ENCODE measurements around the gene BMS1. TPM values are rescaled to one million over a fixed set of nuclear protein-coding genes. Genes with fewer than 3 reads are reported as not detected.

The BMS1 gene
- total and polyA plus RNA-seq, 2 of the 8 experiments (the other 6 are each of a cell fraction or from before 2014, with no cell fraction given) = 3.7 to 34.6 TPM

DNA sequence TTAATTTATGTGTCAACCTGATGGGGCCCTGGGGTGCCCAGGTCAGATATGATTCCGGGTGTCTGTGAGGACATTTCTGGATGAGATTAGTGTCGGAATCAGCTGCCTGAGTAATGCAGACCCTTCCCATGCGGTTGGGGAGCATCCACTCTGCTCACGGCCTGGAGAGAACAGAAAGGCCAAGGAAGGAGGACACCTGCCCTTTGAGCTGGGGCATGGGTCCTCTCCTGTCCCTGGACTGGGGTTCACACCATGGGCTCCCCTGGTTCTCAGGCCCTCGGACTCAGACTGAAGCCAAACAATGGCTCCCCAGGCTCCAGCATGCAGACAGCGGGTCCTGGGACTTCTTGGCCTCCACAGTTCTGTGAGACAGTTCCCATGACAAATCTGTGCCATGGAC lies 94.3 kb downstream of the BMS1 start:
- H2BK20ac ChIP-seq (ENCODE audit: low read length) = no peak overlapping the region
- H2AFZ ChIP-seq (ENCODE audit: low read length) = no peak overlapping the region
- H3K14ac ChIP-seq (ENCODE audit: insufficient read length) = no peak overlapping the region
- H3K27me3 ChIP-seq (replicated peaks in 1 of 4; ENCODE audit: control insufficient read depth in 3 of 4, extremely low read depth in 1 of 4, insufficient read depth in 3 of 4, low read length in 3 of 4) = no peaks in the 10 kb centered on the region; a peak in 1 of 7 replicates
- no peak for DNase-seq (ENCODE audit: low read depth in 1 of 2, low spot score in 2 of 2)
- H3K9me3 ChIP-seq (ENCODE audit: insufficient read depth in 2 of 2, low read depth in 1 of 2, low read length in 1 of 2) = no peaks in the 10 kb centered on the region; a peak in 1 of 4 replicates
- no peak overlapping the region for H3K4ac ChIP-seq (replicated peaks; ENCODE audit: insufficient read length, low read depth, low read length)
- no peak overlapping the region for H3K4me2 ChIP-seq (ENCODE audit: insufficient read depth in 1 of 2, low read depth in 2 of 2, low read length in 2 of 2)
- no peak overlapping the region for H4K5ac ChIP-seq (ENCODE audit: insufficient read length, low read depth, low read length)
- H3K27ac ChIP-seq (ENCODE audit: low read depth, low read length) = no peak overlapping the region
- H3K56ac ChIP-seq (replicated peaks; ENCODE audit: insufficient read length, low read depth, low read length) = no peak overlapping the region
- FAIRE-seq = no peak
- no peak overlapping the region for H2BK120ac ChIP-seq (replicated peaks; ENCODE audit: low read depth, low read length)
- H4K8ac ChIP-seq (ENCODE audit: extremely low read depth, insufficient read depth, low read length) = 0 out of 2 replicates have a peak overlapping the region, but pooled peaks have one; percentile 22
- no peak overlapping the region for H3K18ac ChIP-seq (ENCODE audit: extremely low read depth, low read length)
- no peak overlapping the region for H2BK5ac ChIP-seq (ENCODE audit: low read depth, low read length)
- H3K4me3 ChIP-seq (ENCODE audit: extremely low read depth in 1 of 4, insufficient read depth in 2 of 4, low read depth in 3 of 4, low read length in 4 of 4) = no peak overlapping the region
- H3K79me2 ChIP-seq (ENCODE audit: control insufficient read depth in 1 of 2, insufficient read depth in 2 of 2, low read length in 2 of 2) = no peaks in the 10 kb centered on the region
- H3K23me2 ChIP-seq (ENCODE audit: low read depth, low read length) = no peaks in the 10 kb centered on the region
- H3K4me1 ChIP-seq (replicated peaks in 1 of 4; ENCODE audit: control insufficient read depth in 3 of 4, insufficient read depth in 4 of 4, low read length in 3 of 4) = no peaks in the 10 kb centered on the region; a peak in 2 of 7 replicates
- ChIA-PET CTCF (ENCODE audit: partially characterized antibody) (interaction anchor here (1.1 to 2.9 kb wide), 4 partner anchors 164 to 202 kb away, joined by 3 to 12 read pairs (median 4); no protein-coding TSS in a partner anchor), POLR2A (ENCODE audit: partially characterized antibody) (no interaction called here)
- H3K9ac ChIP-seq (replicated peaks in 1 of 4; ENCODE audit: extremely low read depth in 1 of 4, low read depth in 3 of 4, low read length in 3 of 4) = no peak overlapping the region
- H4K91ac ChIP-seq (replicated peaks; ENCODE audit: insufficient read length, low read length) = no peak overlapping the region
- WGBS, 2 experiments (ENCODE audit: extremely low coverage in 1 of 2, insufficient coverage in 1 of 2, insufficient read length in 1 of 2, insufficient replicate concordance in 2 of 2, low coverage in 1 of 2, low lambda C conversion rate in 2 of 2, missing lambda C conversion rate in 1 of 2) = 91% methylated on average over 6 of the region's 6 CpGs; no CpG with 5 or more reads in 1 of the 2 experiments
- H3K36me3 ChIP-seq (ENCODE audit: control insufficient read depth in 2 of 4, insufficient read depth in 4 of 4, low read length in 3 of 4) = no peaks in the 10 kb centered on the region
- H2BK15ac ChIP-seq (ENCODE audit: low read length) = no peak overlapping the region
- no peaks in the 10 kb centered on the region for H3K79me1 ChIP-seq (ENCODE audit: low read depth, low read length)
- H2BK12ac ChIP-seq (ENCODE audit: low read depth, low read length) = no peak overlapping the region
- H4K20me1 ChIP-seq (replicated peaks in 1 of 2; ENCODE audit: control insufficient read depth in 1 of 2, insufficient read depth in 2 of 2, low read length in 2 of 2) = no peaks in the 10 kb centered on the region
- H2AK5ac ChIP-seq (ENCODE audit: low read depth, low read length) = no peak overlapping the region
- TF ChIP-seq RXRA (IDR thresholded peaks at IDR 0.05; ENCODE audit: insufficient read depth, low read depth, low read length) (no peak), CEBPB (IDR thresholded peaks at IDR 0.05; ENCODE audit: low read depth, low read length) (no peak), SP1 (IDR thresholded peaks at IDR 0.05; ENCODE audit: low read depth, low read length) (no peak)
- TF ChIP-seq, protein P1, sequence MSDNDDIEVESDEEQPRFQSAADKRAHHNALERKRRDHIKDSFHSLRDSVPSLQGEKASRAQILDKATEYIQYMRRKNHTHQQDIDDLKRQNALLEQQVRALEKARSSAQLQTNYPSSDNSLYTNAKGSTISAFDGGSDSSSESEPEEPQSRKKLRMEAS (IDR thresholded peaks at IDR 0.05) = no peak
- H3K23ac ChIP-seq (ENCODE audit: insufficient read length) = no peak overlapping the region
